ENCODE results near the gene NUDCD3.

GRCh38 chr7:44411306-44411705 lies 79.2 kb downstream of the NUDCD3 start:
- TF ChIP-seq EZH2 (IDR thresholded peaks at IDR 0.05) (no peak), ZNF274 (IDR thresholded peaks at IDR 0.05; ENCODE audit: low read depth, low read length) (no peak), CBX3 (IDR thresholded peaks at IDR 0.05; ENCODE audit: low read depth) (no peak), CEBPB (IDR thresholded peaks at IDR 0.05; ENCODE audit: low read depth) (no peak), POLR2AphosphoS5 (IDR thresholded peaks at IDR 0.05; ENCODE audit: low read depth, low read length) (no peak)
- TF ChIP-seq, protein P1, sequence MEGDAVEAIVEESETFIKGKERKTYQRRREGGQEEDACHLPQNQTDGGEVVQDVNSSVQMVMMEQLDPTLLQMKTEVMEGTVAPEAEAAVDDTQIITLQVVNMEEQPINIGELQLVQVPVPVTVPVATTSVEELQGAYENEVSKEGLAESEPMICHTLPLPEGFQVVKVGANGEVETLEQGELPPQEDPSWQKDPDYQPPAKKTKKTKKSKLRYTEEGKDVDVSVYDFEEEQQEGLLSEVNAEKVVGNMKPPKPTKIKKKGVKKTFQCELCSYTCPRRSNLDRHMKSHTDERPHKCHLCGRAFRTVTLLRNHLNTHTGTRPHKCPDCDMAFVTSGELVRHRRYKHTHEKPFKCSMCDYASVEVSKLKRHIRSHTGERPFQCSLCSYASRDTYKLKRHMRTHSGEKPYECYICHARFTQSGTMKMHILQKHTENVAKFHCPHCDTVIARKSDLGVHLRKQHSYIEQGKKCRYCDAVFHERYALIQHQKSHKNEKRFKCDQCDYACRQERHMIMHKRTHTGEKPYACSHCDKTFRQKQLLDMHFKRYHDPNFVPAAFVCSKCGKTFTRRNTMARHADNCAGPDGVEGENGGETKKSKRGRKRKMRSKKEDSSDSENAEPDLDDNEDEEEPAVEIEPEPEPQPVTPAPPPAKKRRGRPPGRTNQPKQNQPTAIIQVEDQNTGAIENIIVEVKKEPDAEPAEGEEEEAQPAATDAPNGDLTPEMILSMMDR (IDR thresholded peaks at IDR 0.05 in 2 of 3, conservative IDR thresholded peaks at IDR 0.05 in 1 of 3; ENCODE audit: borderline replicate concordance in 1 of 3, insufficient read depth in 1 of 3, low read depth in 2 of 3, low read length in 2 of 3) = no peak
